Common myeloid progenitor, CD34-positive (primary cell): ENCODE results near the gene GOLGA6L1. TPM values are rescaled to one million over a fixed set of nuclear protein-coding genes. Genes with fewer than 3 reads are reported as not detected.
"Not testable (repeated sequence)": the region's sequence is repeated elsewhere in the genome, so short reads cannot be mapped to it uniquely, and the experiment has no call there.

ENCODE experiments used
- CTCF ChIA-PET: fragments of 350-600 bp; sonication (Branson Sonifier 250); formaldehyde crosslinking; loops from one replicate; lab custom pipeline; 2021; ENCODE audit warnings: antibody characterized with exemption; lab: Charles Lee
- POLR2A ChIA-PET: fragments of 350-600 bp; sonication (Branson Sonifier 250); formaldehyde crosslinking; loops from one replicate; lab custom pipeline; 2021; ENCODE audit warnings: antibody characterized with exemption; lab: Charles Lee
- DNase-seq, 3 donors: peaks; one replicate each; pipeline versions ENCODE4 v3.0.0 to v3.0.0-alpha.2; 2013
- H3K27ac ChIP-seq, 2 experiments: 1 replicate in 1 of 2; 2 replicates in 1 of 2; pipeline ENCODE4 v1.7.0; 2013; ENCODE audit warnings: inconsistent platforms in 2 of 2, low read length in 2 of 2, mild to moderate bottlenecking in 2 of 2, low read depth in 1 of 2, moderate library complexity in 1 of 2; ENCODE audit not compliant: severe bottlenecking in 2 of 2, insufficient read depth in 1 of 2, poor library complexity in 1 of 2
- H3K27me3 ChIP-seq, 5 experiments: replicated peaks in 2 of 5; 1 replicate in 3 of 5; 2 replicates in 2 of 5; pipeline versions ENCODE4 v1.6.1 to v1.7.0; 2013; ENCODE audit warnings: low read length in 4 of 5, mild to moderate bottlenecking in 2 of 5, moderate library complexity in 2 of 5, inconsistent platforms in 1 of 5; ENCODE audit not compliant: insufficient read depth in 5 of 5, control insufficient read depth in 4 of 5
- H3K36me3 ChIP-seq, 4 experiments: 1 replicate in 2 of 4; 2 replicates in 2 of 4; pipeline versions ENCODE4 v1.6.1 to v1.7.0; 2013; ENCODE audit warnings: low read length in 3 of 4, control low read depth in 1 of 4, mild to moderate bottlenecking in 1 of 4; ENCODE audit not compliant: control insufficient read depth in 4 of 4, insufficient read depth in 4 of 4
- H3K4me1 ChIP-seq, 4 experiments: 1 replicate in 3 of 4; 2 replicates in 1 of 4; pipeline versions ENCODE4 v1.6.1 to v1.7.1; 2013; ENCODE audit warnings: low read length in 3 of 4, mild to moderate bottlenecking in 3 of 4, control low read depth in 1 of 4, inconsistent platforms in 1 of 4, moderate library complexity in 1 of 4; ENCODE audit not compliant: control insufficient read depth in 4 of 4, insufficient read depth in 4 of 4; ENCODE audit errors: control extremely low read depth in 1 of 4
- H3K4me3 ChIP-seq, 7 experiments: 1 replicate in 4 of 7; 2 replicates in 3 of 7; pipeline versions ENCODE4 v1.5.1 to v1.7.0; 2013; ENCODE audit warnings: mild to moderate bottlenecking in 7 of 7, low read length in 6 of 7, moderate library complexity in 6 of 7, inconsistent platforms in 2 of 7, low read depth in 2 of 7, control low read depth in 1 of 7; ENCODE audit not compliant: insufficient read depth in 4 of 7, control insufficient read depth in 1 of 7; ENCODE audit errors: extremely low read depth in 1 of 7
- H3K9me3 ChIP-seq, 5 experiments: 1 replicate in 4 of 5; 2 replicates in 1 of 5; pipeline versions ENCODE4 v1.6.1 to v1.7.1; 2013; ENCODE audit warnings: low read length in 4 of 5, mild to moderate bottlenecking in 2 of 5, inconsistent platforms in 1 of 5, low read depth in 1 of 5, moderate library complexity in 1 of 5; ENCODE audit not compliant: control insufficient read depth in 4 of 5, insufficient read depth in 2 of 5; ENCODE audit errors: control extremely low read depth in 1 of 5
- WGBS: methylation state at CpG from one replicate; pipeline ENCODE4 v1.1.5; 2013; ENCODE audit not compliant: insufficient coverage; 5-methylcytosine and 5-hydroxymethylcytosine counted together
- polyA plus RNA-seq: library from polyadenylated mRNA; unstranded; fragments of 120-200 nt; gene quantifications from one replicate; pipeline ENCODE4 v1.2.1, GENCODE V29; 2013

Gene GOLGA6L1, protein sequence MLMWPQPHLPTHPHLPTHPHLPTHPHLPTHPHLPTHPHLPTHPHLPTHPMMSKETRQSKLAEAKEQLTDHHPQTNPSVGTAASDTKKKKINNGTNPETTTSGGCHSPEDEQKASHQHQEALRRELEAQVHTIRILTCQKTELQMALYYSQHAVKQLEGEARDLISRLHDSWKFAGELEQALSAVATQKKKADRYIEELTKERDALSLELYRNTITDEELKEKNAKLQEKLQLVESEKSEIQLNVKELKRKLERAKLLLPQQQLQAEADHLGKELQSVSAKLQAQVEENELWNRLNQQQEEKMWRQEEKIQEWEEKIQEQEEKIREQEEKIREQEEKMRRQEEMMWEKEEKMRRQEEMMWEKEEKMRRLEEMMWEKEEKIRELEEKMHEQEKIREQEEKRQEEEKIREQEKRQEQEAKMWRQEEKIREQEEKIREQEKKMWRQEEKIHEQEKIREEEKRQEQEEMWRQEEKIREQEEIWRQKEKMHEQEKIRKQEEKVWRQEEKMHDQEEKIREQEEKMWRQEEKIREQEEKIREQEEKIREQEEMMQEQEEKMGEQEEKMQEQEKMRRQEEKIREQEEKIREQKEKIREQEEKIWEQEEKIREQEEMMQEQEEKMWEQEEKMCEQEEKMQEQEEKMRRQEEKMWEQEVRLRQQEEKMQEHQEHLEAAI
- not detected for polyA plus RNA-seq

DNA sequence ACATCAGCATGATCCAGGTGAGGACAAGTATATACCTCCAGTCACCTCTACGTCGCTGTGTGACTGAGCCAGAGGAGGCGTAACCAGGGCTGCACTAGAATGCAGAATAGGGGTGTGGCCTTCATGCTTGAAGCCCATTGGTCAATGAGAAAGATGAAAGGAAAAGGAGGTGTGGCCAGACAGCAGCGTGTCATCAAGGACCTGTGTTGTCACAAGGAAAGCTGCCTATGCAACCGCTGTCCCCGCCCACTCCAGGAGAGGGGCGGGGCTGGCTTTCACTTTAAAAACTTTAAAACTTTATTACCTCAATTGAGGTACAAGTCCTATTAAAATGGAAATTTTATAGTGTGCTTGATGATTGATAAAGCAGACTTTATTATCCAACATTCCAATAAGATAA, at the start of gene GOLGA6L1:
Gene GOLGA6L1, minus strand, starts transcription at position 101 of the 400 bp plus-strand sequence. Its CDS starts 91 bp downstream, at position 10.
- WGBS = no CpG with 5 or more reads among the region's 7 CpGs
- H3K36me3 ChIP-seq, H3K4me3 ChIP-seq, H3K27ac ChIP-seq, CTCF ChIA-PET, H3K4me1 ChIP-seq, H3K27me3 ChIP-seq, H3K9me3 ChIP-seq, DNase-seq, POLR2A ChIA-PET: not testable (repeated sequence)

DNA sequence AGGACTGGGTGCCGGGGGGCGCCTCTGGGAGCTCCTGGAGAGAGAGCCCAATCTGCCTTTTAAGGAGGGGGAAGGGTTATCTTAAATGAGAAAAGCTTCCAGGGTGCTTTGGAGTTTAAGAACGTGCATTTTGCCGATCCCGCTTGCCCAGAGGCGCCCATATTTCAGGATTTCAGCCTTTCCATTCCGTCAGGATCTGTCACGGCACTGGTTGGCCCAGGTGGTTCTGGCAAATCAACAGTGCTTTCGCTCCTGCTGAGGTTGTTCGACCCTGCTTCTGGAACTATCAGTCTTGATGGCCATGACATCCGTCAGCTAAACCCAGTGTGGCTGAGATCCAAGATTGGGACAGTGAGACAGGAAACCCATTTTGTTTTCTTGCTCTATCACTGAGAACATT, 44.6 kb upstream of the GOLGA6L1 start:
- CTCF ChIA-PET, H3K4me3 ChIP-seq, H3K27ac ChIP-seq, H3K36me3 ChIP-seq, DNase-seq, POLR2A ChIA-PET, H3K4me1 ChIP-seq, H3K9me3 ChIP-seq: not testable (repeated sequence)
- WGBS = 94% methylated on average over 7 of the region's 11 CpGs
- H3K27me3 ChIP-seq = peaks cover 0 to 15% (median 6%) of the 10 kb centered on the region in 5 experiments

DNA sequence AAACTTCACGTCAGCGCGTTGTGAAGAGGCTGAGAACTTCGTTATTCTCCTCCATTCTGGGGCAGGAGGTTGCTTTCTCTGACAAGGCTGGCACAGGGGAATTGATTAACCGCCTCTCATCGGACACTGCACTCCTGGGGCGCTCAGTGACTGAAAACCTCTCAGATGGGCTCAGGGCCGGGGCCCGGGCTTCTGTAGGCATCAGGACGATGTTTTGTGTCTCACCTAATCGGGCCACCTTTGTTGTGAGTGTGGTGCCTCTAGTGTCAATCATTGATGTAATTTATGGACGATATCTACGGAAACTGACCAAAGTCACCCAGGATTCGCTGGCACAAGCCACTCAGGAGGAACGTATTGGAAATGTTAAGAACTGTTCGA, 43.9 kb upstream of the GOLGA6L1 start:
- POLR2A ChIA-PET, H3K4me1 ChIP-seq, CTCF ChIA-PET, DNase-seq, H3K36me3 ChIP-seq, H3K27ac ChIP-seq, H3K4me3 ChIP-seq, H3K9me3 ChIP-seq: not testable (repeated sequence)
- 100% methylated on average over 4 of the region's 16 CpGs for WGBS
- H3K27me3 ChIP-seq = peaks cover 0 to 15% (median 6%) of the 10 kb centered on the region in 5 experiments

DNA sequence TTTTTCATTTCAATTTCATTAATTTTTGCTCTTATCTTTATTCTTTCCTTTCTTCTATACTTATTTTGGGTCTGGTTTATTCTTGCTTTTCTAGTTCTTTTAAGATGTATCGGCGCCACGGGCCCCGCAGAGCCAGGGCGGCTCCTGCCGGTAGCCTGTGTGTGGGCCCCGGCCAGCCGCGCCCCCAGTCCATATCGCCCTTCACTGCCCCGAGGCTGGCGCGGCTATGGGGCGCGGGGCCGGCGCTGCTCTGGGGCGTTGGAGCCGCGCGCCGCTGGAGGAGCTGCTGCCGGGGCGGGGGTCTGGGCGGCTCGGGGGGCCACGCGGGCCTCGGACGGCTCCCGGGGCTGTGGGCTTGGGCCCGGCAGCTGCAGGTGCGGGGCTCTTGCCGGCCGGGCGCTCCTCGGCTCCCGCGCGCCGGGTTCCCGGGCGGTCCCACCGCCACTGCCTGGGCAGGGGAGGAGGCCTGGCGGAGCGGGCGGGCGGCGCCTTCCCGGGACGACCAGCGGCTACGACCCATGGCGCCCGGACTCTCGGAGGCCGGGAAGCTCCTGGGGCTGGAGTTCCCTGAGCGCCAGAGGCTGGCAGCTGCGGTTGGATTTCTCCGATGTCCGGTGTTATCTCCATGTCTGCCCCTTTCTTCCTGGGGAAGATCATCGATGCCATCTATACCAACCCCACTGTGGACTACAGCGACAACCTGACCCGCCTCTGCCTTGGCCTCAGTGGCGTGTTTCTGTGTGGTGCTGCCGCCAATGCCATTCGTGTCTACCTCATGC, 43.3 kb upstream of the GOLGA6L1 start:
- POLR2A ChIA-PET, H3K9me3 ChIP-seq, H3K27ac ChIP-seq, H3K4me3 ChIP-seq, CTCF ChIA-PET, H3K36me3 ChIP-seq, H3K4me1 ChIP-seq: not testable (repeated sequence)
- DNase-seq = peak in 1 of 3 donors; percentile 4
- H3K27me3 ChIP-seq = peaks cover 0 to 15% (median 6%) of the 10 kb centered on the region in 5 experiments
- 35% methylated on average over 23 of the region's 67 CpGs for WGBS

DNA sequence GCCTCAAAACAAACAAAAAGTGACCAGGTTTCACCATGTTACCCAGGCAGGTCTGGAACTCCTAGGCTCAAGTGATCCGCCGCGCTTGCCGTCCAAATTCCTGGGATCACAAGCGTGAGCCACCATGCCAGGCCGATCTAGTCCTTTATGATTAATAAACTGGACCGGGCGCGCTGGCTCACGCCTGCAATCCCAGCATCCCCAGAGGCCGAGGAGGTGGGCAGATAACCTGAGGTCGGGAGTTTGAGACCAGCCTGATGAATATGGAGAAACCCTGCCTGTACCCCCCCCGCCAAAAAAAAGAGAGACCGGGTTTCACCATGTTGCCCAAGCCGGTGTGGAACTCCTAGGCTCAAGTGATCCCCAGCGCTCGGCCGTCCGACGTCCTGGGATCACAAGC, 40.1 kb upstream of the GOLGA6L1 start:
- H3K4me1 ChIP-seq, DNase-seq, CTCF ChIA-PET, H3K27ac ChIP-seq, H3K4me3 ChIP-seq, H3K36me3 ChIP-seq, H3K9me3 ChIP-seq, POLR2A ChIA-PET: not testable (repeated sequence)
- H3K27me3 ChIP-seq = peaks cover 0 to 15% (median 6%) of the 10 kb centered on the region in 5 experiments
- 75% methylated on average over 4 of the region's 20 CpGs for WGBS

DNA sequence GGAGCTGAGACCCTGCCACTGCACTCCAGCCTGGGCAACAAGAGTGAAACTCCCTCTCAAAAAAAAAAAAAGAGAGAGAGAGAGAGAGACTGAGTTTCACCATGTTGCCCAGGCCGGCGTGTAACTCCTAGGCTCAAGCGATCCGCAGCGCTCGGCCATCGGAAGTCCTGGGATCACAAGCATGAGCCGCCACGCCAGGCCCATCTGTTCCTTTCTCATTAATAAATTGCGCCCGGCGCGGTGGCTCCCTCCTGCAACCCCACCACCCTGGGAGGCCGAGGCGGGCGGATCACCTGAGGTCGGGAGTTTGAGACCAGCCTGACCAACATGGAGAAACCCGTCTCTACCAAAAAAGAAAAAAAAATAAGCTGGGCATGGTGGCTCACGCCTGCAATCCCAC, 39.0 kb upstream of the GOLGA6L1 start:
- H3K36me3 ChIP-seq, H3K27ac ChIP-seq, POLR2A ChIA-PET, H3K4me3 ChIP-seq, H3K4me1 ChIP-seq, H3K27me3 ChIP-seq, DNase-seq, H3K9me3 ChIP-seq, CTCF ChIA-PET: not testable (repeated sequence)
- WGBS = 97% methylated on average over 5 of the region's 19 CpGs
